Cardiac fibroblast (primary cell): ENCODE data around the gene ADGRF1.
A peak's percentile ranks its signal among the peaks of the same experiment; 100 is the strongest.

Source experiments
- DNase-seq, 2 donors: peaks; one replicate each; pipeline versions ENCODE4 v3.0.0 to v3.0.0-alpha.2; 2010; ENCODE audit warnings: low read depth in 2 of 2
- H3K4me3 ChIP-seq, 2 donors: replicated peaks in 1 of 2; 1 replicate in 1 of 2; 2 replicates in 1 of 2; pipeline ENCODE4 v1.5.1; 2011; ENCODE audit warnings: low read depth in 2 of 2, low read length in 2 of 2, mild to moderate bottlenecking in 2 of 2, moderate library complexity in 1 of 2
- TF ChIP-seq, protein P1 (sequence below): IDR thresholded peaks from one replicate; pipeline ENCODE4 v1.5.1; 2011; ENCODE audit warnings: low read depth, mild to moderate bottlenecking, low read length, inconsistent platforms

ADGRF1 gene

DNA sequence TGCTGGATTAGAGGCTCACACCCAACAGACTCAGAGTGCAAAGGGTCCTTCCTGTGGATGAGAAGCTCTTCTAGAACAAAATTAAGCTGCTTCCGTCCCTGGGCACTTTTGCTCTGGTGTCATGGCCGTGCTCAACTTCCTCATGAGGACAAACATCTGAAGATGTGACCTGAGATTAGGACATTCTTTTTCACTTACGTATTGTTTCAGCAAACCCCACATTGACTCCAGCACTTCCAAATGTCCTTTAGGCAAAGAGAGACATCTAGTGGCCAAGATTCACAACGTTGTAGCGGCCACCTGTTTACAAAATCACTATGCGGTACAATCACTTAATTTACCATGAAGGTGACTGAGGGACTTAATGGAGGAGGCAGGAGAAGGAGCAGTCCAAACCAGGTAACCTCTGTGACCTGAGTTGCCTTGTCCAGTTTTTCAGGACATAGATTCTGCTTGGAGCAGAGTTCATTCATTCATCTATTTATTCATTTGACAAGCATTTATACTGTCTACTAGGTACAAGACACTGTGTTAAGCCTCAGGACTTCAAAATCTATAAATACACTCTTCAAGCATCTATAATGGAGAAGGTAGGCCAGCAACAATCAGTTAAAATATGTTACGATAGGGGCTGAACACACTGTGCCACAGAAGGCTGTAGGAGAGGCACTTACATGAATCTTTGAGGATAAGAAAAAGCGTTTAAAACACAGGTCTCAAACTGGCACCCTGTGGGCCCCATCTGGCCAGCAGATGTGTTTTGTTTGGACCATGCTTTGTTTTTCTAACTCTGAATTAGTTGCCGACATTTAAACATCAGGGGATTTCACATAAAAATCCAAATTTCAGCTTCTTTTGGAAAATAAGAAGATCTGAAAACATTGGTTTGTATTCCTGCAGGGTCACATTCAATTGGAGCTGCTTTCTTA lies 5.6 kb upstream of the ADGRF1 start:
- H3K4me3 ChIP-seq: no peak overlapping the region
- TF ChIP-seq, protein P1, sequence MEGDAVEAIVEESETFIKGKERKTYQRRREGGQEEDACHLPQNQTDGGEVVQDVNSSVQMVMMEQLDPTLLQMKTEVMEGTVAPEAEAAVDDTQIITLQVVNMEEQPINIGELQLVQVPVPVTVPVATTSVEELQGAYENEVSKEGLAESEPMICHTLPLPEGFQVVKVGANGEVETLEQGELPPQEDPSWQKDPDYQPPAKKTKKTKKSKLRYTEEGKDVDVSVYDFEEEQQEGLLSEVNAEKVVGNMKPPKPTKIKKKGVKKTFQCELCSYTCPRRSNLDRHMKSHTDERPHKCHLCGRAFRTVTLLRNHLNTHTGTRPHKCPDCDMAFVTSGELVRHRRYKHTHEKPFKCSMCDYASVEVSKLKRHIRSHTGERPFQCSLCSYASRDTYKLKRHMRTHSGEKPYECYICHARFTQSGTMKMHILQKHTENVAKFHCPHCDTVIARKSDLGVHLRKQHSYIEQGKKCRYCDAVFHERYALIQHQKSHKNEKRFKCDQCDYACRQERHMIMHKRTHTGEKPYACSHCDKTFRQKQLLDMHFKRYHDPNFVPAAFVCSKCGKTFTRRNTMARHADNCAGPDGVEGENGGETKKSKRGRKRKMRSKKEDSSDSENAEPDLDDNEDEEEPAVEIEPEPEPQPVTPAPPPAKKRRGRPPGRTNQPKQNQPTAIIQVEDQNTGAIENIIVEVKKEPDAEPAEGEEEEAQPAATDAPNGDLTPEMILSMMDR: peak; percentile 86
- peak; percentile 81 to 91 for DNase-seq

- TF ChIP-seq, protein P1: no peak
Measured at GRCh38 chr6:47047097-47047478, 5.0 kb upstream of the ADGRF1 start.

DNA sequence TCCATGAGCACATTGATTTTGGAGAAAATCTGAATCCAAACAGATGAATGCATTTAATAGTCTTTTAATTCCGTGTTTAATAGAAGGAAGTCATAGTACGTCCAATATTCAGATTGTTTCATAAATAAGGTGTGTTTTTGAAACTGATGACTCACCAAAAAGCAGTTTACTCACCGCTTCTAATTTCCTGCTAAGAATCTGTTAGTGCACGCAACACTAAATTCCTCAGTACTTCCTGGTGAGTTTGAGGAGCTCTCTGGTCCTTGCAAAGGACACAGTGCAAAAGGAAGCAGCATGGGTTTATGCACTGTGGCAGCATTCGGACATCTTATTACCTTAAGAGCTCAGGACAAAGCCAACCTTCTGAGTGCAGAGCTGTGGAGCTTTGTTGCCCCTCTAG lies 2.3 kb upstream of the ADGRF1 start:
- no peak overlapping the region for H3K4me3 ChIP-seq
- TF ChIP-seq, protein P1: no peak
- peak in 1 of 2 donors; percentile 85 for DNase-seq

More at GRCh38 chr6:47047097-47047478, 5.0 kb upstream of the ADGRF1 start:
- DNase-seq: no peak
- H3K4me3 ChIP-seq: no peak overlapping the region

- TF ChIP-seq, protein P1: no peak
- no peak for DNase-seq
- H3K4me3 ChIP-seq: no peak overlapping the region
Measured at GRCh38 chr6:47043286-47043685, 1.2 kb upstream of the ADGRF1 start.

DNA sequence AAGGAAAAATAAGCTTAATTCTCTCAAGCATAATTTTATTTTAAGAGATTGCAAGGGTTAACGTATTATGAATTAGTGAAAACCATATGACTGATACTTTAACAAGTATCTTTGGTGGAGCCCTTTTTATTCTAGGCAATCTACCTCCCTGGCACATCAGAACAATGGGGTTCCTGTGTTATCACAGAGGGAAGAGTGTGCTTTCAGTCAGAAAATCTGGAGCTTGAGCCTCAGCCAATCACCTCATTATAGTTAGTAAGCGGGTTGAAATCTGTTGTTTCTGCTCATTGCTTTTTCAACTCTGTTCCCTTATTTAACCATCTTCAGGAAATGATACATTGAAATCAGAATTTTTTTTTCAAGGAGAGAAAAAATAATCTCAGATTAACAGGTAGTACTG lies 391 bp downstream of the ADGRF1 start:
- H3K4me3 ChIP-seq: no peak overlapping the region
- no peak for DNase-seq
- TF ChIP-seq, protein P1: no peak

GRCh38 chr6:47034926-47035325 lies 7.2 kb downstream of the ADGRF1 start:
- DNase-seq: peak; percentile 93

More at GRCh38 chr6:47034926-47035325, 7.2 kb downstream of the ADGRF1 start:
- TF ChIP-seq, protein P1: no peak
- no peak overlapping the region for H3K4me3 ChIP-seq
